HG03066 (cell line): ENCODE measurements around the gene TRAPPC5.

Source experiments
- ATAC-seq: cut with Tn5 transposase; IDR thresholded peaks from one replicate; pipeline ENCODE4 v1.9.1; 2021; ENCODE audit warnings: low read depth; ENCODE audit not compliant: unreplicated experiment

The TRAPPC5 gene

DNA sequence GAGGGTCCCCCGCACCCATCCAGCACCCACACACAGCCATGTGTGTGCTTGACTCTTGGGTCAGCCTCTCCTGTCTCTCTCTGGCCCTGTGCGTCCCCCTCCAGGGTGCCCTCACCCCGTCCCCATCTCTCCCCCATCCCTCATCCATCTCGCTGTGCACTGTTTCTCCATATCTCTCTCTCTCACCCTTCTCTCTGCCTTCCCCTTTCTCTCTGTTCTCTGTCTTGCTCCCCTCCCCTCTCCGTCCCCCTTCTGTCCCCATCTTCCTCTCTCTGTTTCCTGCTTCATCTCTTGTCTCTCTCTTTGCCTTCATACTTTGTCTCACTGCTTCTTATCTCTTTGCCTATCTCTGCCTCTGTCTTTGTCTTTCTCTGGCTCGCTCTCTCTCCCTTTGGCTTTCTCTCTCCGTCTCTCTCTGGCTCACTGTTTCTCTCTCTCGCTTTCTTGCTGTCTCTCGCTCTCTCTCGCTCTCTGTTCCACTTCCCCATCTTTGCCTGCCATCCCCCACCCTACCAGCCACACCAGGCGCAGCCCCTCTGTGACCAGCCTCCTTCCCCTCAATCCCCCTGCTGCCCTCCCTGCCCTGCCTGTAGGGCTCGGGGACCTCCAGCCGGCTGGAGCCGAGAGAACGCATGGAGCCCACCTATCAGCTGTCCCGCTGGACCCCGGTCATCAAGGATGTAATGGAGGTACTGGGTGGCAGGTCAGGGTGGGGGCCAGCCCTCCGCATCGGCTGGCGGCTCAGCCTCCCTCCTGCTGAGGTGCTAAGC is 34.8 kb upstream of the TRAPPC5 start:
- ATAC-seq: no peak

DNA sequence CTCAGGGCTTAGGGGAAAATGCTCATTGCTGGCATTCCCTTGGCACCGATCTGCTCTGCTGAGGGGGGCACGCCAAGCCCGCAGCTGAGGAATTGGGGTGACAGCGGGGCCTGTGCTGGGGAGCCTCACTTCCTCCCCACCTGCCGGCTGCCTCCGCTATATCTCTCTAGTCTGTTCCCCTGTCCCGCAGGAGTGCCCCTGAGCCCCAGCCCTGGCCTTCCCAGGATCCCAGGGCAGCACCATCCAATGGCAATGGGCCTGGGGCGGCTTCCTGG is 34.3 kb upstream of the TRAPPC5 start:
- ATAC-seq: no peak

GRCh38 chr19:7647156-7647555 is 33.5 kb upstream of the TRAPPC5 start:
- ATAC-seq: no peak

- no peak for ATAC-seq
Measured at GRCh38 chr19:7648265-7649014, 32.2 kb upstream of the TRAPPC5 start.

DNA sequence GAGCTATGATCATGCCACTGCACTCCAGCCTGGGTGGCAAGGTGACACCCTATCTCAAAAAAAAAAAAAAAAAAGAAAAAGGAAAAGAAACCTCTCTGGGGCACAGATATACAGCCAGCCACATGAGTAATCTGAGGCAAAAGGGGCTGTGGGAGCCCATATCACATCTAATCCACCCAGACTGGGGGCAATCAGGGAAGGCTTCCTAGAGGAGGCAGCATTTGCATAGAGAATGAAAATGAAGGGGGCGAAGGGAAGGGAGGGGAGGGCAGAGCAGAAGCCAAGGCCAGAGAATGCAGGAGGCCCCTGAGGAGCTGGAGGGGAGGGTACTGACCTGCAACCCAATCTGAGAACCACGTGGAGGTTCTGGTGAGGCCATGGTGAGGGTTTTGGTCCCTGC is 30.5 kb upstream of the TRAPPC5 start:
- ATAC-seq: no peak

- no peak for ATAC-seq
Measured at GRCh38 chr19:7652061-7652641, 28.5 kb upstream of the TRAPPC5 start.

- no peak for ATAC-seq
Measured at GRCh38 chr19:7654401-7654800, 26.2 kb upstream of the TRAPPC5 start.

DNA sequence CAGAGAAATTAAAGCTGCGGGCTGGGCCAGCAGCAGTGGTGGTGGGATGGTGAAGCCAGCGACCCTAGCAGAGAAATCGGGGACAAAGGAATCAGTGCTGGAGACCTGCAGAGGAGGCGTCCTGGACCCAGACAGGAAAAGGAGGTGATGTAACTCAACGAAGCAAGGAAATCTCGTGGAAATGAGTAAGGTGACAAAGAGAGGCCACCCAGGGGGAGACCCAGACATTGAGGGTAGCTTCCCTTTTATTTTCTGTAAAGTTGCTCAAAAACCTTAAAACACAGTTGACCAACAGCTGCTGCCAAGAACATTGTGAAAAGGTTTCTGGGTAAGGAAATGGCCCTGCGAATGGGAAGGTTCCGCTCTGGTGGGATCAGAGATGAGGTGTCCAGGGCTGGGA is 25.1 kb upstream of the TRAPPC5 start:
- ATAC-seq: no peak

DNA sequence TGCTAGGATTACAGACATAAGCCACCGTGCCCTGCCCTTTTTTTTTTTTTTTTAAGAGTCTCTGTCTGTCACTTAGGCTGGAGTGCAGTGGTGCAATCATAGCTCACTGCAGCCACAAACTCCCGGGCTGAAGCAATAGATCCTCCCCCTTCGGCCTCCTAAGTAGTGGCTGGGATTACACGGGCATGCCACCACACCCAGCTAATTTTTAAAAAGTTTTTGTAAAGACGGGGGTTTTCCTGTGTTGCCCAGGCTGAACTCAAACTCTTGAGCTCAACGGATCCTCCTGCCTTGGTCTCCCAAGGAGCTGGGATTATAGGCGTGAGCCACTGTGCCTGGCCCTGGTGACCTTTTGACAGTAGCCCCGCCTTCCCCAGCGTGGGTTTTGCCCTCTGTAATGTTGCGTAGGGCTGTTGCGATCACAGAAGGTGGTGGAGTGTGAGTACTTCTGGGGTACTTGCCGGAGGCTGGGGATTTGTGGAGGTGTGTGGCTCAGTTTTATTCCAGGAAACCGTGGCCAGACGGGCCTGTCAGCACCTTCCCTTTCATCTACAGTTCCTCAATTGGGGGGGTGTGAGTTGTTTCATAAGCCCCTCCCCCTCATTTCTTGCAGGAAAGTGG is 23.4 kb upstream of the TRAPPC5 start:
- no peak for ATAC-seq

- peak; percentile 75 for ATAC-seq
Measured at GRCh38 chr19:7658219-7658686, 22.4 kb upstream of the TRAPPC5 start.

GRCh38 chr19:7661744-7662538 is 18.7 kb upstream of the TRAPPC5 start:
- no peak for ATAC-seq

- no peak for ATAC-seq
Measured at GRCh38 chr19:7662657-7663056, 18.0 kb upstream of the TRAPPC5 start.

DNA sequence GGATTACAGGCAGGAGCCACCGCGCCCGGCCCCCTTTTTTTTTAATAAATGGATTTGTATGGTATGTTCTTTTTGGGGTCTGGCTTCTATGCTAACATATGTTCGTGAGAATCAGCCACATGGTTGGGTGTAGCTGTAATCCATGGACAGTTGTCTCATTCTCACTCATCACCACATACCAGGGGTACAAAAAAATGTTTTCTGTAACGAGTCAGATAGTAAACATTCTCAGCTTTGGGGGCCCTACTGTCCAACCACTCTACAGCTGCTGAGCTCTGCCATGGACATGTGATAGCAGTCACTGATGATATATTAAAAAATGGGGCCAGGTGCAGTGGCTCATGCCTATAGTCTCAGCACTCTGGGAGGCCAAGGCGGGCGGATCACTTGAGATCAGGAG is 16.9 kb upstream of the TRAPPC5 start:
- ATAC-seq: no peak

- no peak for ATAC-seq
Measured at GRCh38 chr19:7665076-7665475, 15.6 kb upstream of the TRAPPC5 start.

DNA sequence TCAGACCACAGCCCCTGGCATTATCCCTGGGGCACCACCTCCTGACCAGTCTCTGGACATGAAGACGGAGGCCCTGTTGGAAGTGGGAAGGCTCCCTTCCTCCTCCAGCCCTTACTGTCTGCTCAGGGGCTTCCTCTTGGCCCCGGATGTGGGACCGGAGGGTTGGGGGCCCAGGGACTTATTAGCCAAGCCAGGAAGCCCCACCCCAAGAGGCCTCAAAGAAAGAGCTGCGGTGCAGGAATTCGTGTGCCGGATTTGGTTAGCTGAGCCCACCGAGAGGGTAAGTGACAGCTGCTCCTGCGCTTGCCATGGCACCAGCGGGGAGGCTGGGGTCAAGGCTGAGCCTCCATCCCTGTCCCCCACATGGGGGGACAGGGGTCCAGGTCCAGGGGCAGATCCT is 11.8 kb upstream of the TRAPPC5 start, which contains the start of gene RETN:
RETN (plus strand) TSS at position 208 of the 400 bp plus-strand sequence. CDS start 278 bp downstream, outside the sequence.
- no peak for ATAC-seq

DNA sequence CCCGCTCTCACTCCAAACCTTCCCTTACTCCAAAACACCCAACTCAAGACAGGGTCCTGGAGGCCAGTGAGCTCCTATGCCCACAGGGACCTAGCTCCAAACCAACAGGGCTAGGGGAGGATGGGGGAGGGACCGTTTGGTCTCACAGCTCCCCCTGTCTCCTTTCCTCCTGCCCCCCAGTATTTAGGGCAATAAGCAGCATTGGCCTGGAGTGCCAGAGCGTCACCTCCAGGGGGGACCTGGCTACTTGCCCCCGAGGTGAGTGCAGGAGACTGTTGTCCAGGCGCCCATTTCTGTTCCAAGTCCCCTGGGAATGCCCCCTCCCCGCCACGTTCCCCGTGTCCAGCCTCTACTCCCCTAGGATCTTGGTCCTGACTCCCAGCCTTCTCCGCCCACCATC is 11.0 kb upstream of the TRAPPC5 start:
- no peak for ATAC-seq

- ATAC-seq: no peak
Measured at GRCh38 chr19:7670150-7670783, 10.4 kb upstream of the TRAPPC5 start.

DNA sequence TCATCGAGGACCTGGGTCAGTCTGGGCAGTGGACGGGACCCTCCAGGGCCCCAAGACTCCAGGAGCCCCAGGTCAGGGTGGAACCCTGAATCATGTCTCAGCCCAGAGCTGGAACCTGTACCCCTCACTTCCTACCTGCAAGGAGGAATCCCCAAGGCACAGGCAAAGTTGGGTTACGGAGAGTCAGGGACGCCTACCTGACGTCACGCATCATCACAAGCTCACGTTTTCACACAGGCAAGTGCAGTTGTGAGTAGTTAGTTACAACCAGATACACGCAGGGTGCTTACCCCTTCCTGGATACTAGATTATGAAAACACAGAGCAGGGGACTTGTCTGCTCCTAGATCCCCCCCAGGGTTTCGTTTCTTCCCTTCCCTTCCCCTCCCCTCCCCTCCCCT is 9.8 kb upstream of the TRAPPC5 start:
- no peak for ATAC-seq

GRCh38 chr19:7672522-7672921 is 8.1 kb upstream of the TRAPPC5 start:
- no peak for ATAC-seq
